Stomach (tissue), 9 donors: ENCODE data around the gene TK1. TPM values are rescaled to one million over a fixed set of nuclear protein-coding genes. Genes with fewer than 3 reads are reported as not detected.
A peak's percentile ranks its signal among the peaks of the same experiment; 100 is the strongest.

Experiments
- DNase-seq, 2 donors: peaks; one replicate each; pipeline versions ENCODE4 v3.0.0 to v3.0.0-alpha.2; 2013 to 2019
- H3K27ac ChIP-seq, 5 donors: fragments of 200-600 bp in 4 of 5; sonication (generic) in 4 of 5; one replicate each; pipeline ENCODE4 v1.5.1; 2013 to 2019; ENCODE audit warnings: mild to moderate bottlenecking in 1 of 5, moderate library complexity in 1 of 5
- H3K27me3 ChIP-seq, 3 donors: fragments of 200-600 bp; sonication (generic); one replicate each; pipeline ENCODE4 v1.5.1; 2017 to 2019; ENCODE audit warnings: mixed run types in 1 of 3
- H3K36me3 ChIP-seq, 4 donors: fragments of 200-600 bp; sonication (generic); 1 replicate in 3 of 4; 2 replicates in 1 of 4; pipeline ENCODE4 v1.5.1; 2016 to 2019
- H3K4me1 ChIP-seq, 4 donors: fragments of 200-600 bp; sonication (generic); one replicate each; pipeline ENCODE4 v1.5.1; 2016 to 2019
- H3K4me3 ChIP-seq, 4 donors: fragments of 200-600 bp; sonication (generic) in 3 of 4; one replicate each; pipeline ENCODE4 v1.5.1; 2016 to 2019; ENCODE audit warnings: mild to moderate bottlenecking in 1 of 4
- H3K9me3 ChIP-seq, 4 donors: fragments of 200-600 bp; sonication (generic); one replicate each; pipeline ENCODE4 v1.5.1; 2016 to 2019
- EP300 ChIP-seq: sonication (generic); formaldehyde crosslinking; IDR thresholded peaks from one replicate; pipeline ENCODE4 v1.6.1; 2017; ENCODE audit warnings: antibody characterized with exemption
- POLR2A ChIP-seq, 4 donors: fragments of 450-650 bp; IDR thresholded peaks; one replicate each; pipeline ENCODE4 v1.6.1; 2016; ENCODE audit warnings: antibody characterized with exemption in 4 of 4, control low read depth in 2 of 4, mild to moderate bottlenecking in 1 of 4, moderate library complexity in 1 of 4
- POLR2AphosphoS5 ChIP-seq, 3 donors: sonication (generic); formaldehyde crosslinking; IDR thresholded peaks; one replicate each; pipeline ENCODE4 v1.6.1; 2016; ENCODE audit warnings: antibody characterized with exemption in 3 of 3
- WGBS, 5 donors: extraction: QIAGEN DNeasy Blood & Tissue Kit in 3 of 5; methylation state at CpG; one replicate each; pipeline versions ENCODE4 v1.1.5 to v1.1.7; 2013 to 2018; 5-methylcytosine and 5-hydroxymethylcytosine counted together
- intact Hi-C: fragments of 100-400 bp; cut with DNase I; formaldehyde crosslinking; loops from one replicate; pipeline ENCODE4 v1.15.1; 2023; ENCODE audit warnings: low total_unique reads
- polyA plus RNA-seq, 3 donors: library from polyadenylated mRNA; stranded (reverse); fragments of 200-250 nt; gene quantifications; one replicate each; pipeline ENCODE4 v1.2.3, GENCODE V29; 2013
- total RNA-seq, 5 donors: library from RNA; depleted of rRNA; stranded (reverse); fragments of >200 nt; gene quantifications; one replicate each; pipeline versions ENCODE4 v1.1.0 to v1.2.3, GENCODE V29; 2014 to 2016
- TF ChIP-seq, protein P1 (sequence below), 7 experiments: fragments of 450-650 bp in 4 of 7; fragments of 200-600 bp in 3 of 7; sonication (generic) in 3 of 7; IDR thresholded peaks; one replicate each; pipeline ENCODE4 v1.5.1; 2016 to 2019; ENCODE audit warnings: antibody characterized with exemption in 7 of 7, control low read depth in 2 of 7, mild to moderate bottlenecking in 1 of 7
- donor health status: healthy with polysubstance abuse.
- donor health status: Bipolar disorder and iron deficiency.
- donor health status: healthy.

Gene TK1
- total and polyA plus RNA-seq, 8 donors = 4.5 to 38.1 (median 17.7) TPM

DNA sequence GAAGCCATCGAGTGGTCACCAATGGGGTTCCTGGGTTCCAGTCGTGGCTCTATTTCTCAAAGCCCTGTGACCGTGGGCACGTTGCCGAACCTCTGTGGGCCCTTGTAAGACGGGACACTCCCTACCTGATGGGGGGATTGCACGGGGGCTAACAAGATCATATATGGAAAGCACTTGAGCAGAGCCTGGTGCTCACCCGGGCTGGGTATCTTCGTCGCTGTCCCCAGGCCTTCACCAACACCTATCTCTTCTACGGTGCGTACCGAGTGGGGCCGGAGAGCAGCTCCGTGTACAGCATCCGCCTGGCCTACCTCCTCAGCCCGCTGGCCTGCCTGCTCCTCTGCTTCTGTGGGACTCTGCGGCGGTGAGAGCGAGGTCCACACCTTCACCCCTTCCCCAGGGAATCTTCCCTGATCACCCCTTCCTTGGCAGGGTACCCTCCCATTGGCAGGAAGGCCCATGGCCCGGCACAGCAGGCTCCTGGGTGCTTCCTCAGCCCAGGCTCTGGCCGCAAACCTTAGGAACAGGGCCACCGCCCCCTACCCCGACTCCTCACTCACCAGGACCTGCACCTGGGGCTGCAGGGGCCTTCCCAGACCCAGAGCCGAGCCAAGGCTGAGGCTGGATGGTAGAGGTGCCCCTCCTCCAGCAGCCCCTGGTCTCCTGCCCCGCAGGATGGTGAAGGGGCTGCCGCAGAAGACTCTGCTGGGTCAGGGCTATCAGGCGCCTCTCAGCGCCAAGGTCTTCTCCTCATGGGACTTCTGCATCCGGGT, 53.5 kb downstream of the TK1 start:
- DNase-seq = peak in 1 of 2 donors; percentile 8
- intact Hi-C loops = no loop called here

DNA sequence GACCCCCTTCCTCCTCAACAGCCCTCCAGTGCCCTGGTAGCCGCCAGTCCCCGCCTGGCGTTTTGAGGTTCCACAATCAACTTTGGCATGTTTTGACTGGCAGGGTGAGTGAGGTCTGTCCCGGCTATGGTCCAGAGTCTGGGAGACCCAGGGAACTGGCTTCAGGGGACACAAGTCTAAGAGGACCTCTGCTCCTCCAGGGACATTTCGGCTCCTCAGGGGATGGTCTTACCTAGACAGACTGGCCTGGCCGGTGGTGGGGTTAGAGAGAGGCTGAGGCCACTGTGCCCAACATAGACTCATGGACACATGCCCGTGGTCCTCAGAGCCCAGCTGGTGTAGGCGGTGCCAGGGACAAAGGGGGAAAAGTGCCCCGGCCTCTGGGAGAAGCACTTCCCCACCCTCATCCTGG, 54.1 kb downstream of the TK1 start:
- peak in 1 of 2 donors; percentile 11 for DNase-seq
- intact Hi-C loops = no loop called here
- TF ChIP-seq POLR2A (IDR thresholded peaks at IDR 0.05) (no peak), EP300 (no peak), POLR2AphosphoS5 (IDR thresholded peaks at IDR 0.05) (no peak)
- TF ChIP-seq, protein P1, sequence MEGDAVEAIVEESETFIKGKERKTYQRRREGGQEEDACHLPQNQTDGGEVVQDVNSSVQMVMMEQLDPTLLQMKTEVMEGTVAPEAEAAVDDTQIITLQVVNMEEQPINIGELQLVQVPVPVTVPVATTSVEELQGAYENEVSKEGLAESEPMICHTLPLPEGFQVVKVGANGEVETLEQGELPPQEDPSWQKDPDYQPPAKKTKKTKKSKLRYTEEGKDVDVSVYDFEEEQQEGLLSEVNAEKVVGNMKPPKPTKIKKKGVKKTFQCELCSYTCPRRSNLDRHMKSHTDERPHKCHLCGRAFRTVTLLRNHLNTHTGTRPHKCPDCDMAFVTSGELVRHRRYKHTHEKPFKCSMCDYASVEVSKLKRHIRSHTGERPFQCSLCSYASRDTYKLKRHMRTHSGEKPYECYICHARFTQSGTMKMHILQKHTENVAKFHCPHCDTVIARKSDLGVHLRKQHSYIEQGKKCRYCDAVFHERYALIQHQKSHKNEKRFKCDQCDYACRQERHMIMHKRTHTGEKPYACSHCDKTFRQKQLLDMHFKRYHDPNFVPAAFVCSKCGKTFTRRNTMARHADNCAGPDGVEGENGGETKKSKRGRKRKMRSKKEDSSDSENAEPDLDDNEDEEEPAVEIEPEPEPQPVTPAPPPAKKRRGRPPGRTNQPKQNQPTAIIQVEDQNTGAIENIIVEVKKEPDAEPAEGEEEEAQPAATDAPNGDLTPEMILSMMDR (IDR thresholded peaks at IDR 0.05) = no peak
- WGBS, 5 donors = 69 to 86% (median 74%) methylated on average over 8 to 9 of the region's 9 CpGs
- H3K27me3 ChIP-seq = peaks cover 0 to 40% (median 5%) of the 10 kb centered on the region in 3 donors
- peak overlapping the region in 2 of 4 donors; percentile 50 to 56 for H3K4me3 ChIP-seq
- H3K36me3 ChIP-seq = peaks cover 0 to 9% (median 0%) of the 10 kb centered on the region in 4 donors
- H3K4me1 ChIP-seq = peaks cover 39 to 84% (median 59%) of the 10 kb centered on the region in 4 donors
- H3K9me3 ChIP-seq = no peaks in the 10 kb centered on the region
- peak overlapping the region in 2 of 5 donors; percentile 83 to 91 for H3K27ac ChIP-seq

More for the DNA sequence above, 53.5 kb downstream of the TK1 start:
- H3K4me3 ChIP-seq = no peak overlapping the region
- no peaks in the 10 kb centered on the region for H3K9me3 ChIP-seq
- peaks cover 33 to 84% (median 53%) of the 10 kb centered on the region in 4 donors for H3K4me1 ChIP-seq
- H3K27me3 ChIP-seq = peaks cover 0 to 34% (median 5%) of the 10 kb centered on the region in 3 donors
- H3K36me3 ChIP-seq = peaks cover 0 to 9% (median 0%) of the 10 kb centered on the region in 4 donors
- TF ChIP-seq, protein P1 (IDR thresholded peaks at IDR 0.05) = no peak
- no peak for TF ChIP-seq POLR2A (IDR thresholded peaks at IDR 0.05)
- no peak for TF ChIP-seq POLR2AphosphoS5 (IDR thresholded peaks at IDR 0.05)
- TF ChIP-seq EP300 = no peak
- peak overlapping the region in 2 of 5 donors; percentile 4 to 13 for H3K27ac ChIP-seq
- 84 to 95% (median 88%) methylated on average over 18 to 30 of the region's 30 CpGs for WGBS, 5 donors

DNA sequence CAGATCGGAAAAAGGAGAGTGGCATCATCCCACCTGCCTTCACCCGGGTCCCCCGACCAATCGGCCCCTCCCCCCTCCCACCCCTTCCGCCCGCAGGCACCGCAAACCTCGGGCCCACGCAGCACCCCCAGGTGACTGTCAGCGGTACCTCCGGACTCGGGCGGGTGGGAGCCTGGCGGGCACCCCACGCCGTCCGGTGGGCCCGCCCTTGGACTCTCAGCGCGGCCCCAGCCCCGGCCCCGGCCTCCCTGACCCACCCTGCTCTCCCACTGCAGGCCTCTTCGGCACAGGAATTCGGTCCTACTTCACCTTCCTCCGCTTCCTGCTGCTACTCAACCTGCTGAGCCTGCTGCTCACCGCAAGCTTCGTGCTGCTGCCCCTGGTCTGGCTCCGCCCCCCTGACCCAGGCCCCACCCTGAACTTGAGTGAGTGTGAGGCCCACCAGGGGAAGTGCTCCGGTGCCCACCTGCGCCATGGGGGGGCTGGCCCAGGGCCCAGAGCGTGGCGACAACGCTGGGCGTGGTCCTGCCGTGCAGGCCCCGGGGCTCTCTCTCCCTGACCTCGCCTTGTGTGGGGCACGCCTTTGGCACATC, 54.7 kb downstream of the TK1 start:
- H3K27ac ChIP-seq = peak overlapping the region in 4 of 5 donors; percentile 37 to 91 (median 84)

More for the DNA sequence above, 54.7 kb downstream of the TK1 start:
- peak; percentile 63 to 92 for DNase-seq
- WGBS, 5 donors = 9 to 29% (median 13%) methylated on average over 5 to 38 of the region's 38 CpGs
- intact Hi-C loops = no loop called here
- H3K4me1 ChIP-seq = peaks cover 45 to 84% (median 62%) of the 10 kb centered on the region in 4 donors
- no peaks in the 10 kb centered on the region for H3K9me3 ChIP-seq
- H3K4me3 ChIP-seq = peak overlapping the region; percentile 37 to 56 (median 44)
- TF ChIP-seq POLR2AphosphoS5 (IDR thresholded peaks at IDR 0.05) = no peak
- TF ChIP-seq EP300 = no peak
- TF ChIP-seq, protein P1 (IDR thresholded peaks at IDR 0.05) = no peak
- no peak for TF ChIP-seq POLR2A (IDR thresholded peaks at IDR 0.05)
- H3K27me3 ChIP-seq = peaks cover 0 to 45% (median 5%) of the 10 kb centered on the region in 3 donors
- H3K36me3 ChIP-seq = peaks cover 0 to 9% (median 0%) of the 10 kb centered on the region in 4 donors
